WTC11 (cell line): ENCODE measurements around the gene RASSF8. TPM values are rescaled to one million over a fixed set of nuclear protein-coding genes. Genes with fewer than 3 reads are reported as not detected.

Experiments used
- ATAC-seq: fragments of 200-7000 bp; cut with Tn5 transposase; 2 replicates; pipeline ENCODE4 v1.10.0; 2021; ENCODE audit warnings: mild to moderate bottlenecking, moderate library complexity
- CTCF ChIA-PET: fragments of 300-600 bp; sonication (Branson Sonifier 250); formaldehyde crosslinking; loops from one replicate; lab custom pipeline; 2021; ENCODE audit warnings: antibody characterized with exemption; lab: Charles Lee
- POLR2A ChIA-PET: fragments of 350-600 bp; sonication (Branson Sonifier 250); formaldehyde crosslinking; loops from one replicate; lab custom pipeline; 2021; ENCODE audit warnings: antibody characterized with exemption; lab: Charles Lee
- DNase-seq: peaks from one replicate; pipeline ENCODE4 v3.0.0; 2021; ENCODE audit warnings: low spot score
- H3K27ac Mint-ChIP-seq: 2 replicates; pipeline ENCODE4 v1.8.0; 2021; ENCODE audit warnings: mixed read lengths
- H3K27me3 Mint-ChIP-seq: 2 replicates; pipeline ENCODE4 v1.8.0; 2021; ENCODE audit warnings: low read depth, mild to moderate bottlenecking, moderate library complexity, mixed read lengths
- H3K36me3 Mint-ChIP-seq: 2 replicates; pipeline ENCODE4 v1.8.0; 2021; ENCODE audit warnings: mixed read lengths
- H3K4me1 Mint-ChIP-seq: 2 replicates; pipeline ENCODE4 v1.8.0; 2022; ENCODE audit warnings: mixed read lengths
- H3K4me3 Mint-ChIP-seq: 2 replicates; pipeline ENCODE4 v1.8.0; 2021; ENCODE audit warnings: mild to moderate bottlenecking, moderate library complexity, mixed read lengths
- H3K9me3 Mint-ChIP-seq: 2 replicates; pipeline ENCODE4 v1.8.0; 2021; ENCODE audit warnings: mixed read lengths
- AR ChIP-seq: fragments of 250-450 bp; sonication (Bioruptor Pico); IDR thresholded peaks from 2 replicates; pipeline ENCODE4 v1.9.0; 2021; ENCODE audit warnings: mild to moderate bottlenecking
- CTCF ChIP-seq: fragments of 200-600 bp; IDR thresholded peaks from 2 replicates; pipeline ENCODE4 v1.8.0; 2022; ENCODE audit warnings: antibody characterized with exemption
- ELF4 ChIP-seq: sonication (generic); formaldehyde crosslinking; IDR thresholded peaks from 2 replicates; pipeline ENCODE4 v1.8.1; 2022; ENCODE audit warnings: low read depth, mild to moderate bottlenecking, moderate library complexity, missing genetic modification reagents
- ESRRA ChIP-seq: sonication (generic); formaldehyde crosslinking; IDR thresholded peaks from 2 replicates; pipeline ENCODE4 v1.8.1; 2022; ENCODE audit warnings: mild to moderate bottlenecking, missing genetic modification reagents, borderline replicate concordance
- FOXP1 ChIP-seq: sonication (generic); formaldehyde crosslinking; IDR thresholded peaks from 2 replicates; pipeline ENCODE4 v1.8.0; 2022; ENCODE audit warnings: missing genetic modification reagents, mild to moderate bottlenecking, moderate library complexity, borderline replicate concordance
- FOXP4 ChIP-seq: sonication (generic); formaldehyde crosslinking; IDR thresholded peaks from 2 replicates; pipeline ENCODE4 v1.8.0; 2022; ENCODE audit warnings: mild to moderate bottlenecking, missing genetic modification reagents
- HMGXB4 ChIP-seq: sonication (generic); formaldehyde crosslinking; IDR thresholded peaks from 2 replicates; pipeline ENCODE4 v1.8.1; 2023; ENCODE audit warnings: mild to moderate bottlenecking, moderate library complexity, missing genetic modification reagents
- MAX ChIP-seq: sonication (generic); formaldehyde crosslinking; IDR thresholded peaks from 2 replicates; pipeline ENCODE4 v1.8.0; 2022; ENCODE audit warnings: mild to moderate bottlenecking, missing genetic modification reagents
- NFE2L1 ChIP-seq: sonication (generic); formaldehyde crosslinking; IDR thresholded peaks from 2 replicates; pipeline ENCODE4 v1.8.1; 2023; ENCODE audit warnings: missing genetic modification reagents
- SP1 ChIP-seq: sonication (generic); formaldehyde crosslinking; conservative IDR thresholded peaks from 2 replicates; pipeline ENCODE4 v1.8.1; 2022; ENCODE audit warnings: missing genetic modification reagents
- USF1 ChIP-seq: sonication (generic); formaldehyde crosslinking; IDR thresholded peaks from 2 replicates; pipeline ENCODE4 v1.8.0; 2022; ENCODE audit warnings: mild to moderate bottlenecking, missing genetic modification reagents
- ZNF423 ChIP-seq: fragments of 250-450 bp; sonication (Bioruptor Pico); IDR thresholded peaks from 2 replicates; pipeline ENCODE4 v2.1.2; 2022; ENCODE audit warnings: mild to moderate bottlenecking, moderate library complexity
- ZSCAN18 ChIP-seq: fragments of 250-450 bp; sonication (Bioruptor Pico); IDR thresholded peaks from 2 replicates; pipeline ENCODE4 v2.1.2; 2022; ENCODE audit warnings: mild to moderate bottlenecking, moderate library complexity
- total RNA-seq: library from RNA; stranded (reverse); gene quantifications from 3 replicates; pipeline ENCODE4 v1.2.3, GENCODE V29; 2021

The RASSF8 gene
- total RNA-seq, 1 experiment from 2014 or later: 48.6 TPM

- no peak overlapping the region for H3K27ac Mint-ChIP-seq
- TF ChIP-seq ESRRA (CRISPR knock-in tag): no peak
- TF ChIP-seq USF1 (CRISPR knock-in tag): no peak
- peaks cover 62% of the 10 kb centered on the region for H3K4me1 Mint-ChIP-seq
- ATAC-seq (no peak; the same call in 1 of the 2 replicates), DNase-seq (peak; percentile 31)
- H3K36me3 Mint-ChIP-seq: no peaks in the 10 kb centered on the region
- no peaks in the 10 kb centered on the region for H3K9me3 Mint-ChIP-seq
- ChIA-PET CTCF (interaction anchor here (0.8 to 1.9 kb wide), 9 partner anchors 8 to 579 kb away, joined by 3 to 7 read pairs (median 3); partner anchors contain the start of gene SSPN), POLR2A (interaction anchor here (1.6 kb wide), 1 partner anchor 8 kb away, joined by 6 read pairs; no protein-coding TSS in a partner anchor)
- H3K27me3 Mint-ChIP-seq: peaks cover 69% of the 10 kb centered on the region
- H3K4me3 Mint-ChIP-seq: peak overlapping the region; percentile 76
Measured at GRCh38 chr12:26122061-26122680, 163.7 kb downstream of the RASSF8 start.

- peaks cover 76% of the 10 kb centered on the region for H3K27me3 Mint-ChIP-seq
- H3K4me3 Mint-ChIP-seq: peak overlapping the region; percentile 90
- no peak overlapping the region for H3K27ac Mint-ChIP-seq
- CTCF ChIA-PET: interaction anchor here (0.8 to 1.9 kb wide), 8 partner anchors 9 to 402 kb away, joined by 3 to 7 read pairs (median 3); partner anchors contain the start of gene SSPN
- peak; percentile 4 for ATAC-seq
- H3K36me3 Mint-ChIP-seq: no peaks in the 10 kb centered on the region
- DNase-seq: peak; percentile 57
- TF ChIP-seq ZNF423 (CRISPR knock-in tag) (peak; percentile 73; the same call in 1 of the 2 replicates), AR (no peak), HMGXB4 (CRISPR knock-in tag) (peak; percentile 61; the same call in 1 of the 2 replicates), SP1 (CRISPR knock-in tag) (0 out of 2 replicates have a peak, but pooled peaks have one; percentile 13), ZSCAN18 (CRISPR knock-in tag) (no peak), ELF4 (no peak), CTCF (no peak), USF1 (CRISPR knock-in tag) (peak; percentile 27; the same call in 1 of the 2 replicates), FOXP1 (peak; percentile 18; the same call in 1 of the 2 replicates), FOXP4 (CRISPR knock-in tag) (no peak), NFE2L1 (CRISPR knock-in tag) (0 out of 2 replicates have a peak, but pooled peaks have one; percentile 24), MAX (CRISPR knock-in tag) (no peak)
- TF ChIP-seq, all 79 proteins: peak for 6
- no peaks in the 10 kb centered on the region for H3K9me3 Mint-ChIP-seq
- POLR2A ChIA-PET: interaction anchor here (1.6 kb wide), 1 partner anchor 9 kb away, joined by 6 read pairs; no protein-coding TSS in a partner anchor
- H3K4me1 Mint-ChIP-seq: peaks cover 63% of the 10 kb centered on the region
Measured at GRCh38 chr12:26122681-26123481, 164.4 kb downstream of the RASSF8 start.
